ENCODE data around the gene PXDC1. TPM values are rescaled to one million over a fixed set of nuclear protein-coding genes. Genes with fewer than 3 reads are reported as not detected.
"Not testable (repeated sequence)": the region's sequence is repeated elsewhere in the genome, so short reads cannot be mapped to it uniquely, and the experiment has no call there.

Gene PXDC1
- total RNA-seq, 1 donor from 2014 or later = 7.5 TPM

- Mint-ChIP-seq H3K4me1 (ENCODE audit: low read depth, unreplicated experiment) (peaks cover 23% of the 10 kb centered on the region), H3K4me3 (ENCODE audit: unreplicated experiment) (no peak overlapping the region), H3K27ac (ENCODE audit: unreplicated experiment) (no peak overlapping the region), H3K27me3 (ENCODE audit: unreplicated experiment) (peaks cover 5% of the 10 kb centered on the region), H3K9me3 (ENCODE audit: unreplicated experiment) (peaks cover 3% of the 10 kb centered on the region), H3K36me3 (ENCODE audit: unreplicated experiment) (no peaks in the 10 kb centered on the region)
- TF ChIP-seq, protein P1, sequence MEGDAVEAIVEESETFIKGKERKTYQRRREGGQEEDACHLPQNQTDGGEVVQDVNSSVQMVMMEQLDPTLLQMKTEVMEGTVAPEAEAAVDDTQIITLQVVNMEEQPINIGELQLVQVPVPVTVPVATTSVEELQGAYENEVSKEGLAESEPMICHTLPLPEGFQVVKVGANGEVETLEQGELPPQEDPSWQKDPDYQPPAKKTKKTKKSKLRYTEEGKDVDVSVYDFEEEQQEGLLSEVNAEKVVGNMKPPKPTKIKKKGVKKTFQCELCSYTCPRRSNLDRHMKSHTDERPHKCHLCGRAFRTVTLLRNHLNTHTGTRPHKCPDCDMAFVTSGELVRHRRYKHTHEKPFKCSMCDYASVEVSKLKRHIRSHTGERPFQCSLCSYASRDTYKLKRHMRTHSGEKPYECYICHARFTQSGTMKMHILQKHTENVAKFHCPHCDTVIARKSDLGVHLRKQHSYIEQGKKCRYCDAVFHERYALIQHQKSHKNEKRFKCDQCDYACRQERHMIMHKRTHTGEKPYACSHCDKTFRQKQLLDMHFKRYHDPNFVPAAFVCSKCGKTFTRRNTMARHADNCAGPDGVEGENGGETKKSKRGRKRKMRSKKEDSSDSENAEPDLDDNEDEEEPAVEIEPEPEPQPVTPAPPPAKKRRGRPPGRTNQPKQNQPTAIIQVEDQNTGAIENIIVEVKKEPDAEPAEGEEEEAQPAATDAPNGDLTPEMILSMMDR (IDR thresholded peaks at IDR 0.05; ENCODE audit: partially characterized antibody, unreplicated experiment) = no peak
- no peak for DNase-seq
Measured at GRCh38 chr6:3693831-3694230, 57.7 kb downstream of the PXDC1 start.

DNA sequence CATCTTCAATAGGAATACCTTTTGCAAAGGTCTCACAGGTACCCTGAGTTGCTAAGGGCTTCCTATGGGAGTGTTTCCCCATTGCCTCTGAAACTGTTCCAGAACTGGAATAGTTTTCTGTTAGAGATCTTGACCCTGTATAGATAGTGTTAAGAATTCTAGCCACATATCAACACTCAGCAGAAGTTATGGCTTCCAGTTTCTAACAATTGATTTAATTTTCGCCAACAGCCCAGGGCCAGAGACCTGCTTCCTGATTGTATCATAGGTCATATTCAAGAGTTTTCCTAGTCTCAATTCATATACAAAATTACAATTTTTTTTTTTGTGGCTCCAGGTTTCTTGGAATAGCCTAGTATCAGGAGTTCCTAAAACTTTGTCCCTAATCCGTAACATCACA is 61.0 kb downstream of the PXDC1 start:
- peaks cover 4% of the 10 kb centered on the region for H3K9me3 Mint-ChIP-seq (ENCODE audit: unreplicated experiment)
- H3K36me3 Mint-ChIP-seq (ENCODE audit: unreplicated experiment) = no peaks in the 10 kb centered on the region
- DNase-seq = no peak
- no peak overlapping the region for H3K4me3 Mint-ChIP-seq (ENCODE audit: unreplicated experiment)
- TF ChIP-seq, protein P1 (IDR thresholded peaks at IDR 0.05; ENCODE audit: partially characterized antibody, unreplicated experiment) = no peak
- H3K27ac Mint-ChIP-seq (ENCODE audit: unreplicated experiment) = no peak overlapping the region
- H3K27me3 Mint-ChIP-seq (ENCODE audit: unreplicated experiment) = no peaks in the 10 kb centered on the region
- H3K4me1 Mint-ChIP-seq (ENCODE audit: low read depth, unreplicated experiment) = peaks cover 14% of the 10 kb centered on the region

DNA sequence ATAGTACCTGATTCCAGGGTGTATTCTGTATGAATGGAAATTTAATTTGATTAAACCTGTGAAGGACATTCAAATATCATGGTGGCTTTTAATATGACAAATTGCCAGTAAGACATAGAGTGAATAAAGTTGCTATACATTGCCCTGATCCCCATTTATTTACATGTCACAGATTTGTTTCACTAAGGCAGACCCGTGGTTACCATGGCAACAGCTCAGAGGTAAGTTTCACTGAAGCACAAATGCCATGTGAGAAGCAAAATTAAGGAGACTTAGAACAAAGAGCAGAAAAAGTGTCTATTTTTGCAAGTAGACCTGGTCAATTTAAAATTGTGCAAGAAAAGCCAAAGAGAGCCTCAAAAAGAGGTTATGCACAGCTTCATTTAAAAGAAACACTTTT is 63.7 kb downstream of the PXDC1 start:
- H3K9me3 Mint-ChIP-seq (ENCODE audit: unreplicated experiment) = peaks cover 4% of the 10 kb centered on the region
- no peak overlapping the region for H3K4me3 Mint-ChIP-seq (ENCODE audit: unreplicated experiment)
- TF ChIP-seq, protein P1 (IDR thresholded peaks at IDR 0.05; ENCODE audit: partially characterized antibody, unreplicated experiment) = no peak
- no peaks in the 10 kb centered on the region for H3K27me3 Mint-ChIP-seq (ENCODE audit: unreplicated experiment)
- no peak overlapping the region for H3K27ac Mint-ChIP-seq (ENCODE audit: unreplicated experiment)
- H3K36me3 Mint-ChIP-seq (ENCODE audit: unreplicated experiment) = no peaks in the 10 kb centered on the region
- H3K4me1 Mint-ChIP-seq (ENCODE audit: low read depth, unreplicated experiment) = peaks cover 14% of the 10 kb centered on the region
- DNase-seq = no peak

DNA sequence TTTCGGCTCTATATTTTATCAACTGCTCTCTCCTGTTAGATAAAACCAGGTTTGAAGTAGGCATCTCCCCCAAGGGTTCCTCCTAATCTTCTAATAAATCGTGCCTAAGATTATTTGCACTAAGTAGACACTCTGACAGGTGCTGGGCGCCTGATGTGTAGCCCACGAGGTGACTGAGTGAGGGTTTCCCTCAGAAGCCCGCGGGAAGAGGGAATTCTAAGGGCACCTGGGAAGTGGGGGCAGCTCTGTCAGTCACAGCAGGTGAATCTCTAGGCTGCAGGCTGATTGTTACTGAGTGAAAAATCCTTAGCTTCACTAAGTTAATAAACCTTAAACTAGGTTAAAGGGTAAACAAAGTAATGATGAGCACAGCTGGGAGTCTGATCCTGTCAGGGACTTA is 68.2 kb downstream of the PXDC1 start:
- Mint-ChIP-seq H3K27me3 (ENCODE audit: unreplicated experiment) (peaks cover 4% of the 10 kb centered on the region), H3K9me3 (ENCODE audit: unreplicated experiment) (peaks cover 7% of the 10 kb centered on the region), H3K4me3 (ENCODE audit: unreplicated experiment) (no peak overlapping the region), H3K4me1 (ENCODE audit: low read depth, unreplicated experiment) (peaks cover 14% of the 10 kb centered on the region), H3K36me3 (ENCODE audit: unreplicated experiment) (peaks cover 10% of the 10 kb centered on the region), H3K27ac (ENCODE audit: unreplicated experiment) (no peak overlapping the region)
- no peak for DNase-seq
- TF ChIP-seq, protein P1 (IDR thresholded peaks at IDR 0.05; ENCODE audit: partially characterized antibody, unreplicated experiment) = no peak

- no peak overlapping the region for H3K4me3 Mint-ChIP-seq (ENCODE audit: unreplicated experiment)
- H3K9me3 Mint-ChIP-seq (ENCODE audit: unreplicated experiment) = peaks cover 9% of the 10 kb centered on the region
- no peaks in the 10 kb centered on the region for H3K4me1 Mint-ChIP-seq (ENCODE audit: low read depth, unreplicated experiment)
- DNase-seq = no peak
- H3K27me3 Mint-ChIP-seq (ENCODE audit: unreplicated experiment) = peaks cover 6% of the 10 kb centered on the region
- peaks cover 30% of the 10 kb centered on the region for H3K36me3 Mint-ChIP-seq (ENCODE audit: unreplicated experiment)
- no peak overlapping the region for H3K27ac Mint-ChIP-seq (ENCODE audit: unreplicated experiment)
- TF ChIP-seq, protein P1 (IDR thresholded peaks at IDR 0.05; ENCODE audit: partially characterized antibody, unreplicated experiment) = no peak
Measured at GRCh38 chr6:3678946-3679345, 72.6 kb downstream of the PXDC1 start.

- not testable (repeated sequence) for DNase-seq; H3K4me1 Mint-ChIP-seq (ENCODE audit: low read depth, unreplicated experiment); H3K27ac Mint-ChIP-seq (ENCODE audit: unreplicated experiment); H3K4me3 Mint-ChIP-seq (ENCODE audit: unreplicated experiment); H3K27me3 Mint-ChIP-seq (ENCODE audit: unreplicated experiment)
- Mint-ChIP-seq H3K36me3 (ENCODE audit: unreplicated experiment) (peaks cover 35% of the 10 kb centered on the region), H3K9me3 (ENCODE audit: unreplicated experiment) (peaks cover 11% of the 10 kb centered on the region)
Measured at GRCh38 chr6:3677751-3678150, 73.8 kb downstream of the PXDC1 start.

DNA sequence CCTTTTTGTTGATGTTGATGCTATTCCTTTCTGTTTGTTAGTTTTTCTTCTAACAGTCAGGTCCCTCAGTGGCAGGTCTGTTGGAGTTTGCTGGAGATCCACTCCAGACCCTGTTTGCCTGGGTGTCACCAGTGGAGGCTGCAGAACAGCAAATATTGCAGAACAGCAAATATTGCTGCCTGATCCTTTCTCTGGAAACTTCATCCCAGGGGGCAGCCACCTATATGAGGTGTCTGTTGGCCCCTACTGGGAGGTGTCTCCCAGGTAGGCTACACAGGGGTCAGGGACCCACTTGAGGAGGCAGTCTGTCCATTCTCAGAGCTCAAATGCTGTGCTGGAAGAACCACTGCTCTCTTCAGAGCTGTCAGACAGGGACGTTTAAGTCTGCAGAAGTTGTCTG is 74.2 kb downstream of the PXDC1 start:
- H3K27ac Mint-ChIP-seq (ENCODE audit: unreplicated experiment); H3K27me3 Mint-ChIP-seq (ENCODE audit: unreplicated experiment): not testable (repeated sequence)

More for the DNA sequence above, 74.2 kb downstream of the PXDC1 start:
- not testable (repeated sequence) for H3K4me3 Mint-ChIP-seq (ENCODE audit: unreplicated experiment); DNase-seq; H3K4me1 Mint-ChIP-seq (ENCODE audit: low read depth, unreplicated experiment)
- Mint-ChIP-seq H3K36me3 (ENCODE audit: unreplicated experiment) (peaks cover 35% of the 10 kb centered on the region), H3K9me3 (ENCODE audit: unreplicated experiment) (peaks cover 11% of the 10 kb centered on the region)
